Duodenal mucosa (tissue), 2 donors: ENCODE measurements around the gene SRSF5.
"Not testable (repeated sequence)": the region's sequence is repeated elsewhere in the genome, so short reads cannot be mapped to it uniquely, and the experiment has no call there.

Experiments
- H3K27ac ChIP-seq: one replicate; pipeline ENCODE4 v1.7.0; 2013; ENCODE audit warnings: low read depth, low read length
- H3K27me3 ChIP-seq, 2 donors: one replicate each; pipeline ENCODE4 v1.7.0; 2013; ENCODE audit warnings: low read length in 2 of 2, control low read depth in 1 of 2; ENCODE audit not compliant: insufficient read depth in 2 of 2, control insufficient read depth in 1 of 2
- H3K36me3 ChIP-seq, 2 donors: one replicate each; pipeline ENCODE4 v1.7.0; 2013; ENCODE audit warnings: low read length in 2 of 2, control low read depth in 1 of 2; ENCODE audit not compliant: insufficient read depth in 2 of 2, control insufficient read depth in 1 of 2
- H3K4me1 ChIP-seq, 2 donors: one replicate each; pipeline ENCODE4 v1.7.0; 2013; ENCODE audit warnings: low read length in 2 of 2, control low read depth in 1 of 2; ENCODE audit not compliant: insufficient read depth in 2 of 2, control insufficient read depth in 1 of 2
- H3K4me3 ChIP-seq, 2 donors: one replicate each; pipeline ENCODE4 v1.7.0; 2013; ENCODE audit warnings: low read length in 2 of 2, low read depth in 1 of 2
- H3K9ac ChIP-seq, 2 donors: one replicate each; pipeline ENCODE4 v1.7.0; 2013; ENCODE audit warnings: low read length in 2 of 2, low read depth in 1 of 2
- H3K9me3 ChIP-seq, 2 donors: one replicate each; pipeline ENCODE4 v1.7.0; 2013; ENCODE audit warnings: low read length in 2 of 2, control low read depth in 1 of 2; ENCODE audit not compliant: control insufficient read depth in 1 of 2

SRSF5 gene

GRCh38 chr14:69766984-69767368, at the start of gene SRSF5:
TSS of gene SRSF5 (plus strand) at chr14:69767142. CDS start at chr14:69768157, 1,015 bp downstream.
- H3K4me3 ChIP-seq = peak within 1 kb of the TSS; percentile 98 to 99
- peak within 1 kb of the TSS; percentile 100 for H3K27ac ChIP-seq
- peaks cover 35 to 37% of the 10 kb centered on the region in 2 donors for H3K36me3 ChIP-seq
- peaks cover 21 to 36% of the 10 kb centered on the region in 2 donors for H3K4me1 ChIP-seq
- H3K9ac ChIP-seq = peak within 1 kb of the TSS; percentile 100
- peaks cover 0 to 4% of the 10 kb centered on the region in 2 donors for H3K9me3 ChIP-seq
- no peaks in the 10 kb centered on the region for H3K27me3 ChIP-seq

GRCh38 chr14:69718614-69719013, 48.3 kb upstream of the SRSF5 start:
- H3K27me3 ChIP-seq, H3K9ac ChIP-seq, H3K36me3 ChIP-seq, H3K27ac ChIP-seq, H3K9me3 ChIP-seq, H3K4me3 ChIP-seq: not testable (repeated sequence)
- peaks cover 16 to 28% of the 10 kb centered on the region in 2 donors for H3K4me1 ChIP-seq

GRCh38 chr14:69719501-69719951, 47.4 kb upstream of the SRSF5 start:
- H3K27me3 ChIP-seq = no peaks in the 10 kb centered on the region
- H3K9ac ChIP-seq = no peak overlapping the region
- H3K4me1 ChIP-seq = peaks cover 16 to 24% of the 10 kb centered on the region in 2 donors
- H3K4me3 ChIP-seq = no peak overlapping the region
- H3K27ac ChIP-seq = no peak overlapping the region
- H3K9me3 ChIP-seq = no peaks in the 10 kb centered on the region
- H3K36me3 ChIP-seq = no peaks in the 10 kb centered on the region

- Histone ChIP-seq H3K27ac (no peak overlapping the region), H3K4me3 (no peak overlapping the region), H3K4me1 (peaks cover 13 to 21% of the 10 kb centered on the region in 2 donors), H3K9ac (no peak overlapping the region), H3K27me3 (no peaks in the 10 kb centered on the region), H3K9me3 (no peaks in the 10 kb centered on the region), H3K36me3 (no peaks in the 10 kb centered on the region)
These were observed 46.0 kb upstream of the SRSF5 start for GRCh38 chr14:69720912-69721311.

- H3K27ac ChIP-seq = no peak overlapping the region
- H3K9me3 ChIP-seq = no peaks in the 10 kb centered on the region
- peak overlapping the region; percentile 60 to 64 for H3K4me3 ChIP-seq
- peak overlapping the region; percentile 54 to 60 for H3K9ac ChIP-seq
- H3K4me1 ChIP-seq = peaks cover 6 to 8% of the 10 kb centered on the region in 2 donors
- no peaks in the 10 kb centered on the region for H3K27me3 ChIP-seq
- no peaks in the 10 kb centered on the region for H3K36me3 ChIP-seq
These were observed 40.0 kb upstream of the SRSF5 start for GRCh38 chr14:69726761-69727511.

- H3K27me3 ChIP-seq = no peaks in the 10 kb centered on the region
- no peak overlapping the region for H3K9ac ChIP-seq
- no peaks in the 10 kb centered on the region for H3K36me3 ChIP-seq
- H3K9me3 ChIP-seq = no peaks in the 10 kb centered on the region
- no peak overlapping the region for H3K4me3 ChIP-seq
- peaks cover 6 to 8% of the 10 kb centered on the region in 2 donors for H3K4me1 ChIP-seq
- no peak overlapping the region for H3K27ac ChIP-seq
These were observed 39.1 kb upstream of the SRSF5 start for GRCh38 chr14:69727860-69728259.

- not testable (repeated sequence) for H3K4me3 ChIP-seq, H3K9me3 ChIP-seq, H3K4me1 ChIP-seq, H3K36me3 ChIP-seq, H3K27me3 ChIP-seq, H3K9ac ChIP-seq, H3K27ac ChIP-seq
These were observed 34.9 kb upstream of the SRSF5 start for GRCh38 chr14:69731919-69732598.

- H3K4me1 ChIP-seq = not testable (repeated sequence)
These were observed 30.5 kb upstream of the SRSF5 start for GRCh38 chr14:69736405-69736804.

GRCh38 chr14:69741055-69741454, 25.9 kb upstream of the SRSF5 start:
- Histone ChIP-seq H3K27me3 (no peaks in the 10 kb centered on the region), H3K27ac (no peak overlapping the region), H3K4me3 (no peak overlapping the region), H3K9ac (no peak overlapping the region), H3K36me3 (no peaks in the 10 kb centered on the region), H3K4me1 (no peaks in the 10 kb centered on the region), H3K9me3 (no peaks in the 10 kb centered on the region)

More at GRCh38 chr14:69736405-69736804, 30.5 kb upstream of the SRSF5 start:
- not testable (repeated sequence) for H3K9ac ChIP-seq, H3K4me3 ChIP-seq, H3K27me3 ChIP-seq, H3K27ac ChIP-seq, H3K9me3 ChIP-seq, H3K36me3 ChIP-seq

GRCh38 chr14:69749956-69750355, 17.0 kb upstream of the SRSF5 start:
- H3K4me3 ChIP-seq = no peak overlapping the region
- H3K4me1 ChIP-seq = peaks cover 3 to 12% of the 10 kb centered on the region in 2 donors
- peak overlapping the region; percentile 50 for H3K27ac ChIP-seq
- no peak overlapping the region for H3K9ac ChIP-seq
- H3K27me3 ChIP-seq = no peaks in the 10 kb centered on the region
- H3K36me3 ChIP-seq = no peaks in the 10 kb centered on the region
- H3K9me3 ChIP-seq = no peaks in the 10 kb centered on the region
